Fibroblast of skin of right biceps (primary cell): Measurements from ENCODE around the gene IRF2BP1.

Experiments used
- DNase-seq: peaks from one replicate; pipeline ENCODE4 v3.0.0-alpha.2; 2013

IRF2BP1 gene

DNA sequence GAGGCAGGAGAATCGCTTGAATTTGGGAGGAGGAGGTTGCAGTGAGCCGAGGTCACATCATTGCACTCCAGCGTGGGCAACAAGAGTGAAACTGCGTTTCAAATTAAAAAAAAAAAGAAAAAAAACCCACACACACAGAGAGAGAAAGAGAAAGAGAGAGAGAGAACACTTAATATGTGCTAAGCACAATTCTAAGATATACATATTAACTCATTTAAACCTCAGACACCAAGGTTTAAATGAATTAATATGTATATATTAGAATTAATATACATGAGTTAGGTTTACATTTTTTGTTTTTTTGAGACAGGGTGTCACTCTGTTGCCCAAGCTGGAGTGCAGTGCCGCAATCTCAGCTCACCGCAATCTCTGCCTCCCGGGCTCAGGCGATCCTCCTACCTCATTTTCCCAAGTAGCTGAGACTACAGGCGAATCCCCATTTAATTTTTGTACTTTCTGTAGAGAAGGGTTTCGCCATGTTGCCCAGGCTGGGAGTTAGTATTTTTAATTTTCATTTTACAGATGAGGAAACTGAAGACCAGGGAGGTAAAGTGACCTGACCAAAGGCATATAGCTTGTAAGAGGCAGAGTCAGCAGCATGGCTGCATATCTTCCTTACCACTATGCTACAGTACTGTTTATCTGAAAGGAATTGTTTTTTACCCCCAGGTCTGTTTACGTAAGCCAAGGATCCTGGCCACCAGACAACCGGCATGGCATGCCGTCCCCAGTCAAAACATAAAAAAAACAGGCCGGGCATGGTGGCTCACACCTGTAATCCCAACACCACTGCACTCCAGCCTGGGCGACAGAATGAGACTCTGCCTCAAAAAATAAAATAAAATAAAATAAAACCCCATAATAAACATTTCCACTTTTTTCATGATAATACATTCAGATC, 25.3 kb downstream of the IRF2BP1 start:
- DNase-seq: no peak

DNA sequence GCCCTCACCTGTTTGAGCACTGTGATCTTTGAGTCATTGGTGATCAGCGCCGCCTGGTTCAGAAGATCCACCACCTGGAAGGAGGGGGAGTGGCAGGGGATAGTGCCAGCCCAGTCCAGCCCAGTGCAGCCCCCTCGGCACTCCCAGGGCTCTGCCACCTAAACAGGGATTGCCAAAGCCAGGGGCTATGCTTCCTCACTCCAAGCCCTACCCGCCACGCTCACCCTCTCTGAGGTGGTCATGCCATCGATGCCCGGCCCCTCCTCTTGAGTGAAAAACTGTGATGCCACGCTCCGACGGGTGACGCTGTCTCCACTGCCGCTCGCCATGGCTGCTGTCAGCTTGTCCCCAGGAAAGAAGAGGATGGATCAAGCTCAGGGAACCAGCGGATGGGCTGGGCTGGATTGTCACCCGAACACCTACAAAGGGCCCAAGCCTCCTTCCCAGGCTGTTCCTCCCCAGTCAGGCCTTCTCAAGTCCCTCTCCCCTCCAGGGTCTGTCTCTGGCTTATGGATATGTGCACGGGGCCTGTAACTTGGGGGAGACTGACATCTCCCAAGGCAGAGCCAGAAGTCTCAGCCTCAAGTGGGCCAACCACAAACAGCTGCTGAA, 31.7 kb downstream of the IRF2BP1 start:
- no peak for DNase-seq

DNA sequence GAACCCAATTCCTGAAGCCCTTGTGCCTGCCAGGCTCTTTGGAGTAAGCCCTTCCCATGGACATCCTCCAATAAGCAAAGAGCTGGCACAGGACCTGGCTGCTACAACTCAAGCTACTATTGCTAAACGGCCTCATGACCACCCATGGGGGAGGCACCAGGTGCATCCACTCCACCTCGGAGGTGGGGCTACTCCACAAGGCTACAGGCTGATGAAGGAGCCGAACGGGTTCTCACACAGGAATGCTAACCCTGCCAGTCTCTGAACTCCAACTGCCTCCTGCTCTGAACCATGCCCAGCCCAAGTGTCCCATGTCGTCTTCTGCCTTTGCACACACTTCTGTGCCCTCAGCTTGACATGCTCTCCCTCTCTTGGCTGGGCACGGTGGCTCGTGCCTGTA, 33.0 kb downstream of the IRF2BP1 start:
- no peak for DNase-seq

DNA sequence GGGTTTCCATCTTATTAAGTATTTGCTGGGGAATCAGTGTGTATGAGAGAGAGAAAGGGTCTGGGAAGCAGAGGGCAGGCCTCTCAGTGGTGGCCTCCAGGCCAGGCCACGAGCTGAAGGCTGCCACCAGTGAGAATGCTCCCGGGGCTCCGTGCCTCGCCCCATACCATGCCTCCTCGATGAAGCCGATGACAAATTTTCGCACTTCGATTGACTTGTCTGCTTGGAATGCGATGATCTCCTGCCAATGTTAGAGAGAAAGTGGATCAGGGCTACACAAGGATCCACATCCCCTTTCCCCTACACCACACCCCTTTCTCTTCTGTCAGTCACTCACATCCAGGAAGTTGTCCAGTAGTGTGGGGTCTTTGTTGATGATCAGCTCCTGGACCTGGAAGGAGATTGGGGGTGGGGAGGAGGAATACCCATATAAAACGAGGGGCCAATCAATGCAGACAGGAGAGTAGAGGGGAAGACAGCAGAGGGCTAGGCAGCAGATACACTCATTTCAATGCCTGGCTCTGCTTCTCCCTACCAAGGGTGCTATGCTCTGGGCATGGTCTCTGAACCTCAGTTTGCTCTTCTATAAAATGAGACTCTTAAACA, 33.7 kb downstream of the IRF2BP1 start:
- DNase-seq: peak; percentile 54

DNA sequence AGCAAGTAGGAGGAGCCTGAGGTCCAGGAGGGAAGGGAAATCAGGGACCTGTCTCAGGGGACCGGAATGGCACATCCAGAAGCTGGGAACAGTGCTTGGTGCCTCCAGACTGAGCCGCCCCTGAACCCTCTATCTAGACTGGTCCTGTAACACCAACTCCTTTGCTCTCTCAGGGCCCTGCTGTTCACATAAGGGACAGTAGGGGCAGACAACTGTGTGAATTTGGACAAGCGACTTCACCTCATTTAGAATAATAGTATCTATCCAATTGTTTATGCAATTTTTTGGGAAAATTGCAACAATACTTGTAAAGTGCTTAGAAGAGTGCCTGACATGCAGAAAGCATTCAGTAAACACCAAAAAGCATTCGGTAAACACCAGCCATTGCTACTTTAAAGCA, 37.0 kb downstream of the IRF2BP1 start:
- DNase-seq: no peak

DNA sequence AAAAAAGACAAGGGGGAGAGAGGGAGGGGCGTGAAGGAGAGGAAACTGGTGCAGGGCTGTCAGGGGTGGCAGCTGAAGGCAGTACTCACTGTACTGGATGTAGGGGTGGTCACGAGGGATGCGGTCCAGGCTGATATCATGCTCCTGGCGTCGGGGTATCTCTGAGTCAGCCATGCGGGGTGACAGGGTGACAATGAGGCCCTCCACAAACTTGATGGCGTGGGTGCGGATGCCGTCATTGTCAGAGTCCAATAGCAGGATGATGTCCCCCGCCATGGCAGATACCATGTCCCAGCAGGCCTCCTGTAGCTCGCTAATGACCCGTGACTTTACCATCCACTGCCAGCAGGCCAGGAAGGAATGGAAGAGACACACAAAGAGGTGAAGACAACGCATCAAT, 38.3 kb downstream of the IRF2BP1 start:
- no peak for DNase-seq

DNA sequence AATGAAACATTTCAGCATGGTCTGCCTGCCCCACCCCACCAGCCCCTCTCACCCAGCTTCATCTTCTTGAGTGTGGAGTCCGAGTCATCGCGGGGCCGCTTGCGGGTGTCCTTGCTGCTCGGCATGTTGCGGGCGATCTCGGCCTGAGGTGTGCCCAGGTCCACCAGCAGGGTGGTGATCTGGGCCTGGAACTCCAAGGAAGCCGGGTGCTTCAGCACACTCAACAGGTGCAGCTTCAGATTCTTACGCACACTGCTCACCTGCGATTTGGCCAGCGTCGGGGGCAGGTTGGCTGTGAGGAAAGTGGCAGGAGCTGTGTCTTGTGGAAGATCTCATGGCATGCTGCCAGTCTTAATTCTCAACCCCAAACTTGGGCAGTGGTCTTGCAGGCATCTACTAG, 43.7 kb downstream of the IRF2BP1 start:
- no peak for DNase-seq

GRCh38 chr19:45834970-45835369, 51.0 kb downstream of the IRF2BP1 start:
- no peak for DNase-seq
